Uterus (tissue), 4 donors: ENCODE data around the gene SYT11. TPM values are rescaled to one million over a fixed set of nuclear protein-coding genes. Genes with fewer than 3 reads are reported as not detected.
A peak's percentile ranks its signal among the peaks of the same experiment; 100 is the strongest.

Source experiments
- DNase-seq, 2 donors: peaks; one replicate each; pipeline ENCODE4 v3.0.0-alpha.2; 2019 to 2020
- H3K27ac ChIP-seq, 2 donors: fragments of 200-600 bp; sonication (generic); 1 replicate in 1 of 2; 2 replicates in 1 of 2; pipeline ENCODE4 v1.5.1; 2016 to 2018
- H3K27me3 ChIP-seq, 2 donors: fragments of 200-600 bp; sonication (generic); one replicate each; pipeline ENCODE4 v1.5.1; 2018 to 2019; ENCODE audit warnings: control low read depth in 1 of 2
- H3K36me3 ChIP-seq, 2 donors: fragments of 200-600 bp; sonication (generic); one replicate each; pipeline ENCODE4 v1.5.1; 2019; ENCODE audit warnings: control low read depth in 1 of 2
- H3K4me1 ChIP-seq, 2 donors: fragments of 200-600 bp; sonication (generic); one replicate each; pipeline ENCODE4 v1.5.1; 2018 to 2019; ENCODE audit warnings: control low read depth in 1 of 2
- H3K4me3 ChIP-seq, 2 donors: fragments of 200-600 bp; sonication (generic); 1 replicate in 1 of 2; 2 replicates in 1 of 2; pipeline ENCODE4 v1.5.1; 2018 to 2019; ENCODE audit warnings: mild to moderate bottlenecking in 1 of 2
- H3K9me3 ChIP-seq, 2 donors: fragments of 200-600 bp; sonication (generic); one replicate each; pipeline ENCODE4 v1.5.1; 2019; ENCODE audit warnings: control low read depth in 1 of 2
- POLR2A ChIP-seq, 2 donors: fragments of 450-650 bp; IDR thresholded peaks; one replicate each; pipeline ENCODE4 v1.6.1; 2016; ENCODE audit warnings: antibody characterized with exemption in 2 of 2, mild to moderate bottlenecking in 1 of 2, moderate library complexity in 1 of 2
- intact Hi-C: fragments of 100-400 bp; cut with DNase I; formaldehyde crosslinking; loops from one replicate; pipeline ENCODE4 v1.15.1; 2023; ENCODE audit warnings: low total_unique reads
- total RNA-seq, 4 donors: library from RNA; depleted of rRNA in 3 of 4; stranded (reverse); fragments of >200 nt in 3 of 4; gene quantifications; one replicate each; pipeline versions ENCODE4 v1.1.0 to v1.2.4, GENCODE V29; 2014 to 2023
- TF ChIP-seq, protein P1 (sequence below), 4 experiments: fragments of 200-600 bp in 2 of 4; fragments of 450-650 bp in 2 of 4; sonication (generic) in 2 of 4; IDR thresholded peaks; one replicate each; pipeline ENCODE4 v1.5.1; 2016 to 2019; ENCODE audit warnings: antibody characterized with exemption in 4 of 4, mild to moderate bottlenecking in 2 of 4, moderate library complexity in 1 of 4
- donor health status: DM: yes; HTN: yes; CAD: no.

The SYT11 gene
- total RNA-seq, 4 donors from 2014 or later: 12.8 to 70.5 (median 24.3) TPM

- Histone ChIP-seq H3K4me3 (peak within 1 kb of the TSS; percentile 51 to 57), H3K36me3 (no peaks in the 10 kb centered on the region), H3K27me3 (no peaks in the 10 kb centered on the region), H3K9me3 (no peaks in the 10 kb centered on the region), H3K4me1 (peaks cover 0 to 6% of the 10 kb centered on the region in 2 donors), H3K27ac (peak within 1 kb of the TSS; percentile 75 to 83)
- TF ChIP-seq POLR2A (IDR thresholded peaks at IDR 0.05): peak; percentile 42 to 65
- TF ChIP-seq, protein P1, sequence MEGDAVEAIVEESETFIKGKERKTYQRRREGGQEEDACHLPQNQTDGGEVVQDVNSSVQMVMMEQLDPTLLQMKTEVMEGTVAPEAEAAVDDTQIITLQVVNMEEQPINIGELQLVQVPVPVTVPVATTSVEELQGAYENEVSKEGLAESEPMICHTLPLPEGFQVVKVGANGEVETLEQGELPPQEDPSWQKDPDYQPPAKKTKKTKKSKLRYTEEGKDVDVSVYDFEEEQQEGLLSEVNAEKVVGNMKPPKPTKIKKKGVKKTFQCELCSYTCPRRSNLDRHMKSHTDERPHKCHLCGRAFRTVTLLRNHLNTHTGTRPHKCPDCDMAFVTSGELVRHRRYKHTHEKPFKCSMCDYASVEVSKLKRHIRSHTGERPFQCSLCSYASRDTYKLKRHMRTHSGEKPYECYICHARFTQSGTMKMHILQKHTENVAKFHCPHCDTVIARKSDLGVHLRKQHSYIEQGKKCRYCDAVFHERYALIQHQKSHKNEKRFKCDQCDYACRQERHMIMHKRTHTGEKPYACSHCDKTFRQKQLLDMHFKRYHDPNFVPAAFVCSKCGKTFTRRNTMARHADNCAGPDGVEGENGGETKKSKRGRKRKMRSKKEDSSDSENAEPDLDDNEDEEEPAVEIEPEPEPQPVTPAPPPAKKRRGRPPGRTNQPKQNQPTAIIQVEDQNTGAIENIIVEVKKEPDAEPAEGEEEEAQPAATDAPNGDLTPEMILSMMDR (IDR thresholded peaks at IDR 0.05): peak in 1 of 4 experiments; percentile 26
- intact Hi-C loops: no loop called here
- DNase-seq: peak; percentile 88 to 89
Measured at GRCh38 chr1:155856975-155857930, 2.1 kb upstream of the SYT11 start, which contains the start of gene GON4L. GON4L (minus strand) TSS chr1:155857214; CDS start chr1:155853780, 3,434 bp downstream.

GRCh38 chr1:155858800-155859233, 550 bp upstream of the SYT11 start:
- no peaks in the 10 kb centered on the region for H3K27me3 ChIP-seq

DNA sequence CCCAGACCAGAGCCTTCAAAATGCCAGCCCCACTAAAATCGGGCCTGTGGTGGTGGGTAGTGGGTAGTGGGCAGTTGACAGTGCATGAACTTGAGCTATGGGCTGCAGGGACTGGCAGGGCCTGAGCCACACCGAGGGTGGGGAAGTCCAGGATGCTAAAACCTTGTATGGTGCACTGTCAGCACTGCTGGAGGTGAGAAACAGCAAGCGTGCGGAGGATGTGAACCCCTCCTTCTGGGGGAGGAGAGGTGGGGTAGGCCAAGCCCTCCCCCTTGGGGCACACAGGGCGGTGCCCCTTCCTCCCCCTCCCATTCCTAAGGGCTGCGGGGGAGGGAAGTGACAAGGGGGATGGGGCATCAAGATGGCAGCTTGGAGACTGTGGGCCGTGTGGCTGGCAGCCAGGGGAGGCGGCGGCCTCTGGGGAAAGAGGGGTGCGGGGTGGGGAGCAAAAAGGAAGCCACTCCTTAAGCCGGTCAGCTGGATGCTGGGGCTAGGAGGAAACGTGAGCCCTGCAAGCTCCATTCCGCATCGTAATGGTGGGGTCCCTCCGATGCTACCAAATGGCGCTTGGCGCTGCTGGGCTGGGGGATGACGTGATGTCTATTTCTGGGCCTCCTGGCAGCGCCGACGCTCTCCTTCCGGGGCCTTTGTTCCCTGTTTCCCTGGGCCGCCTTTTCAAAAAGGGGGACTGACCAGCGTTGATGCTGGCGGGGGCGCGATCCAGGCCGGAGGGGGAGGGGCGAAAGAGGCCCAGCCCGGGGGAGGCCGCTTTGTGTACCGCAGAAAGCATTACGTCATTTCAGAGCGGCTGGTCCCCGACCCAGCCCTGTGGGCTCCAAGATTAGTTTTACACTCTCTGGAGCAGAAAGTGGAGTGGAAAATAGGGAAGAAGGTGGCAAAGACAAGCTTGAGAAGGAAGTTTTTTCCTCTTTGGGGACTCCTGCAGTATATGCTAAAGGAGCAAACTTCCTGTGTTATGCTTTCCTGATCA, 809 bp downstream of the SYT11 start:
- Histone ChIP-seq H3K9me3 (no peaks in the 10 kb centered on the region), H3K27me3 (no peaks in the 10 kb centered on the region), H3K4me3 (peak overlapping the region; percentile 35 to 38), H3K4me1 (peaks cover 0 to 6% of the 10 kb centered on the region in 2 donors), H3K36me3 (no peaks in the 10 kb centered on the region), H3K27ac (peak overlapping the region; percentile 94)
- TF ChIP-seq POLR2A (IDR thresholded peaks at IDR 0.05): peak in 1 of 2 donors; percentile 46
- TF ChIP-seq, protein P1 (IDR thresholded peaks at IDR 0.05): no peak
- DNase-seq: peak; percentile 90
- intact Hi-C loops: no loop called here

More at GRCh38 chr1:155858800-155859233, 550 bp upstream of the SYT11 start:
- Histone ChIP-seq H3K9me3 (no peaks in the 10 kb centered on the region), H3K27ac (peak overlapping the region; percentile 94), H3K4me3 (peak overlapping the region; percentile 35 to 38), H3K36me3 (no peaks in the 10 kb centered on the region), H3K4me1 (peaks cover 0 to 6% of the 10 kb centered on the region in 2 donors)
- TF ChIP-seq, protein P1 (IDR thresholded peaks at IDR 0.05): no peak
- TF ChIP-seq POLR2A (IDR thresholded peaks at IDR 0.05): no peak
- DNase-seq: peak; percentile 47 to 55
- intact Hi-C loops: no loop called here

GRCh38 chr1:155860970-155861510, 1.7 kb downstream of the SYT11 start:
- peak overlapping the region; percentile 94 for H3K27ac ChIP-seq
- H3K9me3 ChIP-seq: no peaks in the 10 kb centered on the region
- H3K4me1 ChIP-seq: peaks cover 0 to 6% of the 10 kb centered on the region in 2 donors
- no peaks in the 10 kb centered on the region for H3K27me3 ChIP-seq
- TF ChIP-seq, protein P1 (IDR thresholded peaks at IDR 0.05): no peak
- TF ChIP-seq POLR2A (IDR thresholded peaks at IDR 0.05): no peak
- no peaks in the 10 kb centered on the region for H3K36me3 ChIP-seq
- H3K4me3 ChIP-seq: peak overlapping the region; percentile 35 to 38
- no peak for DNase-seq
- intact Hi-C loops: no loop called here
